DND-41 (cell line): ENCODE results near the gene ANO5.

Experiments used
- EZH2 ChIP-seq: IDR thresholded peaks from 3 replicates; pipeline ENCODE4 v1.6.1; 2012; ENCODE audit warnings: borderline replicate concordance, low read depth, mild to moderate bottlenecking, moderate library complexity, low read length, inconsistent platforms; ENCODE audit not compliant: severe bottlenecking
- TF ChIP-seq, protein P1 (sequence below): IDR thresholded peaks from 2 replicates; pipeline ENCODE4 v1.5.1; 2012; ENCODE audit warnings: borderline replicate concordance, low read length, moderate library complexity, mild to moderate bottlenecking; ENCODE audit not compliant: poor library complexity, severe bottlenecking; ENCODE audit errors: extremely low read depth

DNA sequence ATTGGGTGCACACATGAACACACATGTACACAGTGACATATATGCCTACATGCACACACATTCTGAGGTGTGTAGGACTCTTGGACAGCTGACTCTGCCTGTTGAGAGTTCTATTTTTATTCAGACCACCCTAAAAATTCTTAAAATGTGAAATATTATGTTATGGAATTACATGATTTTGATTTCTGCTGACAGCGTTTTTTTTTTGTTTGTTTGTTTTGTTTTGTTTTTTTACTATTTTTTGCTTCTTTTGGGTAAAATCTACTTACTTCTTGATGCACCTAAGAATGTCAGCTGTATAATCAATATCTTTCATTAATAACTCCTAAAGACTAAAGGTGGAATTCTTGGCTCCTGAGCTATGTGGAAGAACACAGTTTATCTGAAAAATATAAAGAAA lies 64.0 kb downstream of the ANO5 start:
- TF ChIP-seq, protein P1, sequence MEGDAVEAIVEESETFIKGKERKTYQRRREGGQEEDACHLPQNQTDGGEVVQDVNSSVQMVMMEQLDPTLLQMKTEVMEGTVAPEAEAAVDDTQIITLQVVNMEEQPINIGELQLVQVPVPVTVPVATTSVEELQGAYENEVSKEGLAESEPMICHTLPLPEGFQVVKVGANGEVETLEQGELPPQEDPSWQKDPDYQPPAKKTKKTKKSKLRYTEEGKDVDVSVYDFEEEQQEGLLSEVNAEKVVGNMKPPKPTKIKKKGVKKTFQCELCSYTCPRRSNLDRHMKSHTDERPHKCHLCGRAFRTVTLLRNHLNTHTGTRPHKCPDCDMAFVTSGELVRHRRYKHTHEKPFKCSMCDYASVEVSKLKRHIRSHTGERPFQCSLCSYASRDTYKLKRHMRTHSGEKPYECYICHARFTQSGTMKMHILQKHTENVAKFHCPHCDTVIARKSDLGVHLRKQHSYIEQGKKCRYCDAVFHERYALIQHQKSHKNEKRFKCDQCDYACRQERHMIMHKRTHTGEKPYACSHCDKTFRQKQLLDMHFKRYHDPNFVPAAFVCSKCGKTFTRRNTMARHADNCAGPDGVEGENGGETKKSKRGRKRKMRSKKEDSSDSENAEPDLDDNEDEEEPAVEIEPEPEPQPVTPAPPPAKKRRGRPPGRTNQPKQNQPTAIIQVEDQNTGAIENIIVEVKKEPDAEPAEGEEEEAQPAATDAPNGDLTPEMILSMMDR = no peak
- no peak for TF ChIP-seq EZH2
